Mononuclear cell (primary cell): ENCODE measurements around the gene C17orf78. TPM values are rescaled to one million over a fixed set of nuclear protein-coding genes. Genes with fewer than 3 reads are reported as not detected.
"Not testable (repeated sequence)": the region's sequence is repeated elsewhere in the genome, so short reads cannot be mapped to it uniquely, and the experiment has no call there.

Experiments
- H3K27me3 ChIP-seq: 2 replicates; pipeline ENCODE4 v1.6.0; 2011; ENCODE audit warnings: low read length, control low read depth; ENCODE audit not compliant: insufficient read depth
- H3K4me1 ChIP-seq: 2 replicates; pipeline ENCODE4 v1.5.1; 2011; ENCODE audit warnings: mild to moderate bottlenecking, low read length, control low read depth; ENCODE audit not compliant: insufficient read depth
- H3K4me3 ChIP-seq: 2 replicates; pipeline ENCODE4 v1.5.1; 2011; ENCODE audit warnings: mild to moderate bottlenecking, low read length, moderate library complexity
- H3K9me3 ChIP-seq: 2 replicates; pipeline ENCODE4 v1.5.1; 2011; ENCODE audit warnings: low read depth, mild to moderate bottlenecking, control low read depth, low read length
- total RNA-seq: library from RNA; depleted of rRNA; stranded (reverse); fragments of >200 nt; gene quantifications from one replicate; pipeline ENCODE4 v1.2.3, GENCODE V29; 2012

The C17orf78 gene
- total RNA-seq, 1 donor, result not detected

DNA sequence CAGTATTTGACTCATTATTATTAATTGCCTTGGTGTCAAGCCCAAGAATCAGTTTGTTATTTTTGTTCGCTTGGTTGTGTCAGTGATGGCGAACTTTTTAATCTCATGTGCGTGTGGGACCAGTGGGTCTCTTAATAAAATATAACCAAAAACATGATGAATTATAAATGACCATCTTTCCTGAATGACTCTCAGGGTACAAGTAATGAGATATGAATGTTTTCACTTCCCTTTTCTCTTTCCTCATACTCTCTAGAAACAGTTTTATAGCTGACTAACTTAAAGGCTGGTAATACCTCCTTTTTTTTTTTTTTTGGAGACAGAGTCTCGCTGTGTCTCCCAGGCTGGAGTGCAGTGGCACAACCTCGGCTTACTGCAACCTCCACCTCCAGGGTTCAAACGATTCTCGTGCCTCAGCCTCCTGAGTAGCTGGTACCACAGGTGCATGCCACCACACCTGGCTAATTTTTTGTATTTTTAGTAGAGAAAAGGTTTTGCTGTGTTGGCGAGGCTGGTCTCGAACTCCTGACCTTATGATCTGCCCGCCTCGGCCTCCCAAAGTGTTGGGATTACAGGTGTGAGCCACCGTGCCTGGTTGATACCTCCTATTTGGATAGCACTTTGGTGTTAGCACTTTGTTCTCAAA lies 65.7 kb downstream of the C17orf78 start:
- H3K27me3 ChIP-seq, H3K9me3 ChIP-seq, H3K4me3 ChIP-seq, H3K4me1 ChIP-seq: not testable (repeated sequence)

Other genes with a start within 250 kb of the C17orf78 start
- 21.9 TPM for gene ACACA, start 30.9 kb downstream of the C17orf78 start, total RNA-seq
- gene TADA2A, start 30.9 kb downstream of the C17orf78 start, total RNA-seq, result 12.0 TPM
- gene DUSP14, start 113.9 kb downstream of the C17orf78 start, total RNA-seq, result 5.0 TPM
- gene SYNRG, start 233.4 kb downstream of the C17orf78 start, total RNA-seq, result 46.7 TPM